Activated T-cell treated with anti-CD3 and anti-CD28 coated beads, Interleukin-2, amount 50 U/mL, for 1 hour (primary cell): ENCODE data around the gene CRABP1.

Source experiments
- DNase-seq: peaks from one replicate; pipeline ENCODE4 v3.0.0-alpha.2; 2020

Gene CRABP1

DNA sequence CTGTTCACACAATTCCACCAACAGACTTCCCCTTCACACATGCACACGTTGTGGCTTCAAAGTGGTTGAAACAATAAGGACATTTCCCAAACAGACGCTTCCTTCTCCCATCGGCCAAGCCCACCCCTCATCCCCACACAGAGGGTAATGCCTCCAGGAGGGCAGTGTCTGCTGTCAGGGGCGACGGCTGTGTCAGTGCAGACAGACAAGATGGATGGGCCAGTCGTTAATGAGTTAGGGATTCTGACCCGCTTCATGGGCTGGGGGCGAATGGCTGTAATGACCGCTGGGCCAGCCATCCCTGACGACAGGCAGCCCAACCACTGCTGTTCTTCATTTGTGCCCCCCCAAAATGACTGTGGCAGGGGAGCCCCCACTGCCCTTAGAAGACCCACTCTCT lies 20.6 kb upstream of the CRABP1 start:
- DNase-seq, result no peak

DNA sequence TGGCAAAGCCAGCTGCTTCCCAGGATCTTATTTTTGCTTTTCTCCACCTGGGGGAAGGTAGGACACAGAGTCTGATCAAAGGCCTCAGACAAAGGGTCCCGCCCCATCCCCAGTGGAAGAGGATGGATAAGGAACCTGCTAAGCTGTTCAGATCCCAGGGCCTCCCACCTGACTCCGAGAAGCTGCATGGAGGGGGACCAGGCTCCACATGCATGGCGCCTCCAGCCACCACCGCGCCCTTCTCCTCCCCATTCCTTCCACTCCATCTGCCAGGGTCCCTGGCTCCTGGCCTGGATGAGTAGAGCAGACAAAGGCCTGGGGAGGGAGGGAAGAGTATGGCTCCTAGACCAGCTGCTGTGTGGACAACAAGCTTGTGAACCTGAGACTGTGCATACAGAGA lies 20.0 kb upstream of the CRABP1 start:
- no peak for DNase-seq

DNA sequence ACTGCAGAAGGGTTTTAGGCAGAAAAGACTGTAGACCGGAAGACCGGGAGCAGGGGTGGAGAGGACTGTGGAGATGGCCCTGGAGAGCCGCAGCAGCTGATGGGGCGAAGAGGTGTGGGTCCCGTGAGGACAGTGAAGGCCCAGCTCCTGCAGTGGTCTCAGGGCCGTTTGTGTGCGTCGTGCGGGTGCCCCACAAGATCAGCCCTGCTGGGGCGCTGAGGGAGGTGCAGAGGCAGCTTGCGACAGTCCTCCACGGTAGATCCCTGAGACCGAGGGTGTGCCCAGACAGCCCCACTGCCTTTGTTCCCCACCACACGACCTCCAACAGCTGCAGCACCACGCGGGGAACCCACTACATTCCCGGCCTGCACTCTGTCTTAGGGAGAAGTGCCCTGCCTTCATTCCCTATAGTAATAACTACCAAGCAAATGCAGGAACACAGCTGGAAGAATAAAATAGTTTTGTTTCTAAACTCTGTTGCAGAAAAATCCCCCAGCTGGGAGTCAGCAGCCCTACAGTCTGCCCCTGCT lies 19.0 kb upstream of the CRABP1 start:
- DNase-seq, result no peak

DNA sequence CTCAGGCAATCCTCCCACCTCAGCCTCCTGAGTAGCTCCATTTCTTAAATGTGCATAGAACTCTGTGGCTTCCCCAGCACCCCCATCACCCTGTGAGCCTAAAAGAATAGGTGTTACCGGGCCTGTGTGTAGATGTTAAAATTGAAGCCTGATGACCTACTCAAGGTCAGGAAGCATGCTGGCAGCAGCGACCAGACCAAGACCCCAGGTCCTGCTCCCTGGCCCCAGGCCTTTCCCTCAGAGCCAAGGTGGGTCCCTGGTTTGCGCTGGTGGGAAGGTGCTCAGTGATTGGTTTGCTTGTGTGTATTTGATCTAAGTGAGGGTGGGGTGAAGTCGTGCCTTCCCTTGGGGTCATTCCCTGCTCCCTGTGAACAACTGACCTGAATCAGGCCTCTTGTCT lies 18.4 kb upstream of the CRABP1 start:
- no peak for DNase-seq

DNA sequence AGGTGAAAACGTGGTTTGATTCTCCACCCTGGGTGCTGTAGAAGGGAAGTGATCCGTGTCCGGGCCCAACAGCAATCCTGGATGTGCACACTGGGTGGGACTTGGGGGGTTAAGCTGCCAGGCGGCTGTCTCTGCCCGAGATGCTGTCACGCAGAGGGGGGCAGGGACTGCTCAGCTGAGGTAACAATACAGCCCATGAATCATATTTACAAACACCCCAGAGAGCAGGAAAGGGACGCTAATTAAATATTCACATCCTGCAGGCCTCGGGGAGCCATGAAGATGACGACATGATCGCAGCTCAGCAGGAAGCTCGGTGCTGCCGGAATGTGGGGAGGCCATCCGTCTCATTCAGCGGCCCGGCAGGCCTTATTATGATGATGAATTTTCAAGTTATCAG lies 17.9 kb upstream of the CRABP1 start:
- DNase-seq, result no peak

DNA sequence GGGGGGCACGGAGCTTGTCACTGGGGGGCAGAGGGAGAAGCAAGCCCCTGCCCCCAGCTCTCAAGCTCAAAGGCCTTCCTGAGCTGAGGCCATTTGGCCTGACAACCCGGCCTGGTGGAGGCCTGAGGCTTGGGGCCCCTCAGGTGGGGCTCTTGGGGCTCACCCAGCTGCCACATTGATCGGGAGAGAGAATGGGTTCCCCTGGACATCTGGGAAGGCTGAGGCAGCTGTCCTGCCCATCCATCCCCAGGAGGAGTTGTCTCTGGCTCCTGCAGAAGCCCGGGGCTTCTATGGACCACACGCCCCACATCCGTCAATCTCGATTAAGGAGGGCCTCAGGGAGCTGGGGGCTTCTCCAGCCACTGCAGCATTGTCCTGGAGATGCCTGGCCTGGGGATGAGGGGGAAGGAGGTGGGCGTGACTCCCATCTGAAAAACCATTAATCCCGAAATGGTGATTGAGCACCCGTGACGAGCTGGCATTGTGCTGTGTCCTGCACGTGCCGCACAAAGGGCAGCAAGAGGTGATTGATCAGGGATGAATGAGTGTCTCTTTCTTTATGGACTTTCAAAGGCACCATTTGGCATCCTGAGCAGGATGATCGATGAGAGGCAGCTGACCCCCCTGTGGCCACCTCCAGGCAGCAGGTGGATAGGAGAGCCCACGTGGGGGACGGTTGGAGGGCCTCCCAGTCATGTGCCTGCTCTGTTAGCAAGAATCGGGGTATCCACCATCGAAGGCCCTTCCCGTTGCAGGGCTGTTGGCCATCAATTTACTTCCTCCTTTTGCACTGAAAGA lies 17.2 kb upstream of the CRABP1 start:
- DNase-seq, result no peak

DNA sequence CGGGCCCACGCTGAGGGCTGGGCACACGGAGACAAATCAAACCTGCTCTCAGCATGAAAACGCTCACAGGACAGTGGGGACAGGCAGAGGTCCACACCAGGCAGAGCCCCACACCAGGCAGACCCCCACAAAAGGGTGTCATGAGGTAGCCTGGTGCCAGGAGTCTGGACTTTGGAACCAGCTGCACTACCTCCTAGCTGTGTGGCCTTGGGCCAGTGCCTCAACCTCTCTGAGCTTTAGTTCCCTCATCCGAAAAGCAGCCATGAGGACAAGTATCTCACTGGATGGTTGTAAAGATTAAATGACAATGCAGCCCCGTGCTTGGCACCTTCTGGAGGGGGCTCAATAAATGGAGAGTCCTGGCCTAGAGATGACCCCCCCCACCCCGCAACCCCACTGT lies 16.5 kb upstream of the CRABP1 start:
- DNase-seq, result no peak

DNA sequence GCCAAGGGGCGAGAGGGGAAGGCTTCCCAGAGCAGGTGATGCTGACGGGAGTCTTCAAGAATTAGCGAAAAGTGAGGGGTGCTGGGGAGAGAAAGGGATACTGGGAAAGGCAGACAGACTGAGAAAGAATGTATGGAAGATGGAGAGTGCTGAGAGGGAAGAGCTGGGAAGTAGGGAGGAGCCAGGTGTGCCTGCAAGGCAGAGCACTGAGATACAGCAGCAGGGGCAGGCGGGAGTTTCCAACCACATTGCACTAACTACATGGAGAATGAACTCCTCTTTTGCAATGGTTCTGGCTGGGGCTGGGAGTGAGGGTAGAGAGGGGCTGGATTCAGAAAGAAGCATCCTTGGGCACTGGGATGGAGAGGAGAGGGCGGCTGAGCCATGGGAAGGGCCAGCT lies 16.0 kb upstream of the CRABP1 start:
- no peak for DNase-seq

DNA sequence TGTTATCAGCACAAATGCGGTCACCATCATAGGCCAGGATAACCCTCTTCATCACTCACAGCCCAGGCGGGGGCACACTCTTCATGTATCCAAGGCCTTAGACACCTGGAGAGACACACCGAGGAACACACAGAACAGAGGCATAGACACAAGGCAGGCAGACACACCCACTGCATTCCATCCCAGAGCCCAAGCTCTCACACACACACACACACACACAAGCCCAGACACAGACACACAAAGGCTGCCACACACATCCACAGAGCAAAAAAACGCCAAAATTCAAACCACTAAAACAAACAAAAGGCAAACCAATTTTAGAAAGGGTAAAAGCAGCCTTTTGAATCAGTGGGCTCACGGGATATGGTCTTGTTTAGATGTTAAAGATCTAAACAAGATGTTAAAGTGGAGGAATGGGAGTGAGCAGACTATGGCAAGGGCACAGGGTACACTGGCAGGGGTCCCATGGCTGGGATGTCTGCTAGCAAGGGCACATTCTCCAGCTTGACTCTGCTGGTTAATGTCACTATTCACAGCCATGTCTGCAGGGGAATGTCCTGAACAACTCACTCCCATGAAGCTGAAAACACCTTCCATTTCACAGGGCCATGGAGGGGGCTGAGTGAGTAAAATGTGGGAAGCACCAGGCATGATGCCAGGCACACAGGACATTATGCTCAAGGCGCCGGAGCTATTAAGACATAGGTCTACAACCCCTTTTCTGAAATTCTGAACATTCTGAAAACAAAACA lies 14.9 kb upstream of the CRABP1 start:
- DNase-seq, result no peak

DNA sequence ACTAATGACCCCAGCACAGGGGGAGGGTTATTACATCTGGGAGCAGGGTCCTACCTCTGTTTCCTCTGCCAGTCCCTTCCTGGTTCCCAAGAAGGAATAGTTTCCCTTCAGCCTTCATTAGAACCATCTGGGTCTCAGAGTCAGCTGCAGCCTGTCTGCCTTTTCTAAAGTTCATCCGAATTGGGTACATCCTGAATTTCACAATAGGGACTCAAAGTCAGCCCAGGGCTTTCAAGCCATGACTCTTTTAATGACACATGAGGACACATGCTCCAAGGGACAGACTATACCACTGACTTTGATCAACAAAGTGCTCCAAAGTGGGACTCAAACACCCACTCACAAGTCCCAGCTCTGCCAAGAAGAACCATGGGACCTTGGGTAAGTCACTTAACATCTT lies 12.7 kb upstream of the CRABP1 start:
- DNase-seq, result no peak

DNA sequence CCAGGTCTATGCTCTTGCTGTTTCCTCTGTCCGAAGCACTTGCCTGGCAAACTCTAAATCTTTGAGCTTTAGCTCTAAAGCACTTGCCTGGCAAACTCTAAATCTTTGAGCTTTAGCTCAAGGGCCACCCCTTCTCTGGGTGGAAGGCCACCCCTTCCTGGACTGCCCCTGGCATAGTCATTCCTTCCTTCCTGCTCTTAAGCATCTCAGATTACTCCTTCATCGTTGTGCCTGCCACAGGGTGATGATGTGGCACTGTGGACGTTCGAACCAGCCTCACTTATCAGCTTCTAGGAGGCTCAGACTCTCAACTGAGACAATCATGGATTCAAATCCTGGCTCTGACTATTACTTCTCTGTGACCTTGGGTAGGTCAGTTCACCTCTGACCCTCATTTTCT lies 10.5 kb upstream of the CRABP1 start:
- DNase-seq, result no peak

DNA sequence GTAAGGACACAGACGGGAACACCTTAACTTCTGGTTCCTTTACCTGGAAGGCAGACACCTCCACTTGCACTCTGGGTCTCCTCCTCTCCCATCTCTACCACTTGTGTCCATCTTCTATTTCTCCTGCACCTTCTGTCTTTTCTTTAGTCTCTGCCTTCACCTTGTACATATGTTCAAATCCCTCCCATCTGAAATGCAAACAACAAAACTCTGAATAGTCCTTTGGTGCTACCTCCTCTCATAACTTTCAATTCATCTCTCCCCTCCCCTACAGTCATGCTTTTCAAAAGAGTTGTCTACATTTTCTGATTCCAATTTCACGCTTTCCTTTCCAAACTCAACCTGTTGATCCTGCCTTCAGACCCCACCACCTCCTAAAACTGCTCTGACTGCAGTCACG lies 5.3 kb upstream of the CRABP1 start:
- no peak for DNase-seq

DNA sequence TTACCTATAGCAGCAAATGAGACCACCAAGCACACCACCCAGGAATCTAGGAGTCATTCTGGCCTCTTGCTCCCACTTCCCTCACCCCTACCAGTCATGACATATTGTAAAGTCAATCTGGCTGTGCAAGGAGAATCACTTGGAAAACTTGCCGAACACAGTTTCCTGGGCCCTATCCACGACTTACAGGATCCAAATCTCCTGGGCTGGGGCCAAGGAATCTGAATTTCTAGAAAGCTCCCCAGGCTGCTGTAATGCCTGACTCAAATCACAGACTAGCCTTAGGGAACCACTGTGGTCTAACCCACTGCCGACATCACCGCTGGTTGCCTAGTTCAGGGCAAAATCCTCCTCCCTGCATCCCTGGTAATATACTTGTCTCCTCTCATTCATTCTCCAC lies 4.2 kb upstream of the CRABP1 start:
- DNase-seq, result no peak

DNA sequence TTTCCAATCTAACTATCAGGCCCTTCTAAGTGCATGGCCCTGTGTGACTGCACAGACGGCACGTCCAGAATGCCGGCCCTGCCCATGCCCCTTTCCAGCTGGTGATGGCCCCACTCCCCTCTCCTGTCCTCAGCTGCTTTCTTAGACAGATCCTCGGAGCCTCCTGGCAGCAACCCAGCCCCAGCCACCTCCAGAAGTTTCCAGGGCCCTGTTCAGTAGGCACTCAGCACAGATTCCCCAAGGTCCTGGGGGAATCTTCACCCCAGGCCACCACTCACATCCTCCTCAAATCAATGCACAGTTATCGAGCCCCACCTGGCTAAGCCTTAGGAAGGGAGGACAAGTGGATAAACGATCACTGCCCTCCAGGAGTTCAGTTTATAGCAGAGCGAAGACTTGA lies 1.4 kb upstream of the CRABP1 start:
- no peak for DNase-seq

DNA sequence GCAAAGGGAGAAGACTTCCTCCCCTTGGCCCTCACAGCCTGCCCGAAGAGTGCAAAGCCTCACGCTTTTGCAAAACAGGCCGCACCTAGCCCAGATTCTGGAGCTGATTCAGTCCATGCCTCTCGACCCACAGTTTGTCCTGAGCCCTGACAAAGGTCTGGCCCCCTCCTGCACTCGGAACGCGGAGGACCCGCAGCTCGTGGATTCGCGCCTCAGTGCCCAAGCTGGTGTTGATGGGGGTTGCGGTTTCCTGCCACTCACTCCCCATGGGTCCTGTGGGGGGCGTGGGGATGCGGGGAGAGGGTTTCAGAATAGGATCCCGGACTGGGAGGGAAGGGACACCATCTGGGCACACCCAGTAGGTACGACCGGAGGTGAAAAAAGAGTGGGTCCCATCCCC lies 594 bp upstream of the CRABP1 start:
- no peak for DNase-seq

DNA sequence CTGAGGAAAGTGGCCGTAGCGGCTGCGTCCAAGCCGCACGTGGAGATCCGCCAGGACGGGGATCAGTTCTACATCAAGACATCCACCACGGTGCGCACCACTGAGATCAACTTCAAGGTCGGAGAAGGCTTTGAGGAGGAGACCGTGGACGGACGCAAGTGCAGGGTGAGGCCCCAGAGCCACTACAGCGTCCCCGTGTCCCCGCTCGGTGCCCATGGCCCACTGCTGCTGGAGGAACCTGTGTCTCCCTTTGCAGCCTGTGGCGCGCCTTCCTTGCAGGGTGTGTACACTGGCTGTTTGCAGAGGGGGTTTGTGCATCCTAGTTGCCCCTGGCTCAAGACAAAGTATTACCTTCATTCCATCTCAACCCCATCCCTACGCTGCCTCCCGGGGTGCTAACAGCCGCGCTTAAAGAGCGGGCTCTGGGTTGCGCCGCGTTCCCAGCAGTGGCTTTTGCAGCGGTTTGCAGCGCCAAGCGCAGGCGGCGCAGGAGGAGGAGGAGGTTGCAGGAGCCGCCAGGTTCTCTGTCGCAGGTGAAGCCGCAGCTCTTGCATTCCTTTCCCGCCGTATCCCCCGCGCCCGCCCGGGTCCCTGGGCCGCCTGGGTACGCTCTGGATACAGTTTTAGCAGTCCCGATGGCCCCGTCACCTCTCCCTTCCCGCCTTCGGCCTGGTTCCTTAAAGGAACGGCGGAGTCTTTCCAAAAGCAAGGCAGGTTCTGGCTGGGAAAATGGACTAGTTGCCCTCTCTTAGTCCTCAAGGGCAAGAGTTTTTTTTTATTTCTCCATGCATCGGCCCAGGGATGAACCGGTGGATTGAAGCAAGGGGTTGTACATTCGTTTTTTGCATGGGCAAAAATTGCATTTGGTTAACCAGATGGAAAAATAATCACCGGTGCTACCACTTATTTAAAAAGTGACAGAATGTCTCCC lies 1.2 kb downstream of the CRABP1 start:
- no peak for DNase-seq

DNA sequence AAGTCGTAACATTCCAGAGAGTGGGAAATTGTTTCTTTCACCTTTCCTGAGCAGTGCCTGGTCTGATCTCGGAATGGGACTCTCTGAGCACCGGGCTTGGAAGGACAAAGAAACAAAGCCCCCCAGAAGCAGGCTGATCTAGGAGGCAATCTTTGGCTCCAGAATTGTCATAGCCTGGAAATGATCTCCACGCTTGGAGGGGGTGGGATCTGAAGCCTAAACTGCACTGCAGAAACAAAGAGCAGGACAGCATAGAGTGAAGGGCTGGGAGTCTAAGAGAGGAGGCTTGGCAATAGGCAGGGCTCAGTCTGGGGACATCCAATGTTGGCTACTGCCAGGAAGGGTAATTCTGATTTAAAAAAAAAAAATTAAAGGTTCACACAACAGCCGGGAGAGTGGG lies 1.9 kb downstream of the CRABP1 start:
- DNase-seq, result no peak

DNA sequence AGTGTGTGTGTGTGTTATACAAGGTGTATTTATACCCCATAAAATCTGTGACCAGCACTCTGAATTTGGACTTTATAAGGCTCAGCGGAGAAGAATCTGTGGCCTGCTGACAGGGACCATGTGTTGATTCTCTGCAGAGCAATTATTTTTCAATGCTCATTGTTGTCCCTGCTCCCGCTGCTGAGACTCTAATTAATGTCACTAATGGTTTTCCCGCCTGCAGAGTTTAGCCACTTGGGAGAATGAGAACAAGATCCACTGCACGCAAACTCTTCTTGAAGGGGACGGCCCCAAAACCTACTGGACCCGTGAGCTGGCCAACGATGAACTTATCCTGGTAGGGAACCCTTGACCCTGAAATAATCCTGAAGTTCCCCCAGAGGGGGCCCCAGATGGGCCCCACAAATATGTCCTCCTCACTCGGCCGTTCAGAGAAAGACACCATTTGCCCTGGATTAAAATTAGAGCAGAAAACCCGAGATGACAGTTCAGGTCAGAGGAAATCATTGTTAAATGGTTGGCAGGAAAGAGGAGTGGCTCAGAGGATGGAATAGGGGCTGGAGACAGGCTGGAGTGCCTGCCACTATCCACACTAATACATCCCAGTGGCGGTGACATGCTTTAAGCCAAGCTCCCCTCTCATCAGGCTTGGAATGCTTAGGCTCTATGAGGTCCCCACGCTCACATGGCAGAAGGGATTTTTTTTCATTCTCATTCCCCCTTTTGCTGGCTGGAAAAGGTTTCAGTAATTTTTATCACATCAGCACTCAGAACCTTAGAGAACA lies 3.3 kb downstream of the CRABP1 start:
- no peak for DNase-seq

DNA sequence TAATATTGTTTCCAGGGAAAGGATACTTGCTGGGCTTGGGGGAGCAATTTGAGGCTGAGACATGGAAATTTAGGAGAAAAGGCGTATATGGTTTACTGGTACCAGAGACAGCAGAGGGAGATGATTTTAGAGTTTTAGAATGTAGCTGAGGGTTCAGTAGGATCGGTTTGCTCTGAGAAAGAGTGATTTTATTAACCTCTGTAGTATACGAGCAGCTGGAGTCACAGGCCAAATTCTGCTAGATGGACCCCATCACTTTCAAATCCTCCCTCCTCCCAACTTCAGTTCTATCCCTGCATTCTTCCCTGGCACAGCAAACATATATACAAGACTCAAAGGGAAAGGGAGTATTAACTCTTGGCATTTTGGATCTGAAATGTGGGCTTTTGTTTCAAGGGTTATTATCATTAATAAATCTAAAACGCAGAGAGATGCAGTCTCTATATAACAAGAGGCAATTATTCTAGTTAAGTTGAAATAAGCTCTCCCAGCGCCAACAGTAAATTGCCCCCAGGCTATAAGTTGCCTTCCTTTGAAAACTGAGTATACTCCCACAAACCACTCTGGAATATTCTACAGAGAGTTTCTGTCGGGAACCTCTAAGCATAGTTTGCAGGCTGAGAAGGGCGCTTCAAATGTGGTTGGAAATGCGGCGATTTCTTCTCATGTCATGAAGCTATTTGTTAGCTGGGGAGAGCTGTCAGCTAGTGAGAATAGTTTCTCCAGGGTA lies 5.4 kb downstream of the CRABP1 start:
- DNase-seq, result no peak

DNA sequence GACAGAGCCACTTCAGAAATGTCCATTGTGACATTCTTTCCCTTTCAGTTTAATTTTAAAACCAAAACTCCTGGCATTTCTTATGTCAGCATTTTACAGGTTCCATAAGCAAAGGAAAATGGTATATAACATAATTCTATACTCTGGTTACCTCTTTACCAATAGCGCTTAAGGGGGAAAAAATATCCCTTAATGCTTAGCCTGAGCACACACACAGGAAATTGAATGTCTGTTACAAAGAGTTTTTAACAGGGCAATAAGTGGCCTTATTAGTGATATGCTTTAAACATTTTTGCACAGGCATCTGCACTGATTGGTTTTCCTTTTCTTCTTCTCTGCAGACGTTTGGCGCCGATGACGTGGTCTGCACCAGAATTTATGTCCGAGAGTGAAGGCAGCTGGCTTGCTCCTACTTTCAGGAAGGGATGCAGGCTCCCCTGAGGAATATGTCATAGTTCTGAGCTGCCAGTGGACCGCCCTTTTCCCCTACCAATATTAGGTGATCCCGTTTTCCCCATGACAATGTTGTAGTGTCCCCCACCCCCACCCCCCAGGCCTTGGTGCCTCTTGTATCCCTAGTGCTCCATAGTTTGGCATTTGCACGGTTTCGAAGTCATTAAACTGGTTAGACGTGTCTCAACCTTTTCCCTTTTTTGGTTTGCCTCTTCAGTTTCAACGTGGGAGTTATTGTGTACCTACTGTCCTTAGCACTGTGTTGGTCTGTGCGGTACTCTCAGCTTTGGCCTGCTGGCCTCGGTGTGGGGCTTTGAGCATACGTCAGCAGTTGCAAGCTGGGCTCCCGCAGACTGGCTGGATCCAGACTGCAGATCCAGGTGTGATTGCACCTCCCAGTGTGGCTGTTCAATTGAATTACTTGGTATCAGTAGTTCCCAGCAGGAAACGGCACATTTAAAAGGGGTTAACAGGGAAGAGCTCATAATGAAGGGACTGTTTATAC lies 7.7 kb downstream of the CRABP1 start:
- DNase-seq, result no peak

DNA sequence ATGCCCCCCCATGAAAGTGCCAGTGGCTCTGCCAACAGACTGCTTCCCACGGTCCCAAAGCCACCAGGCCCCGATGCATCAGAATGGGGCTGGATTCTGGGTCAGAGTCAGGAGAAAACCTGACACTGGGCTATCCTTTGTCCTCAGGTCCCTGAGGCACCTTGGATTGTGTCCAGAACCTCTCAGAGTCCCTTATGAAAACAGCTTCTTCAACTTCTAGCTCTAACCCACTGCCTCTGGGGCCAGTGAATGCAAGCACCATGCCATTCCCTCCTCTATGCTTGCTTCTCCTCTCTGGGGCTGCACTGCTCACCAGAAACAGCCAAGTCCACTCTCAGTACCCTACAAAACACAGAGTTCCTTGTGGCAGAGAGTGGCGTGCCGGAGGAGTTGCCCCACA lies 9.9 kb downstream of the CRABP1 start:
- DNase-seq, result no peak
